ENCODE results near the gene KAT6B. TPM values are rescaled to one million over a fixed set of nuclear protein-coding genes. Genes with fewer than 3 reads are reported as not detected.

Gene KAT6B
- total and polyA plus RNA-seq, 10 of the 15 experiments (the other 5 are each of a cell fraction or from before 2014, with no cell fraction given): 2.7 to 22.6 (median 15.7) TPM

- RAD21 ChIA-PET (ENCODE audit: unreplicated experiment): no interaction called here
- intact Hi-C loops (cut with micrococcal nuclease; ENCODE audit: unreplicated experiment): no loop called here
- no peak overlapping the region for H3K27ac ChIP-seq (ENCODE audit: control insufficient read depth, insufficient read depth)
- DNase-seq (ENCODE audit: low read depth, low spot score) (no peak), FAIRE-seq (no peak), ATAC-seq (no peak)
- no peaks in the 10 kb centered on the region for H4K20me1 ChIP-seq (ENCODE audit: control insufficient read depth, insufficient read depth)
- H3K4me1 ChIP-seq (ENCODE audit: control insufficient read depth, insufficient read depth, low read length): no peaks in the 10 kb centered on the region
- POLR2A ChIA-PET: no interaction called here
- H2AFZ ChIP-seq (ENCODE audit: control insufficient read depth, low read depth, low read length): no peak overlapping the region
- SMC1A ChIA-PET (ENCODE audit: uncharacterized antibody, unreplicated experiment): interaction anchor here (0.6 to 0.7 kb wide), 2 partner anchors 735 to 744 kb away, joined by 3 to 4 read pairs; no protein-coding TSS in a partner anchor
- in situ Hi-C loops (cut with MboI): no loop called here
- H3K4me2 ChIP-seq (ENCODE audit: control insufficient read depth, insufficient read depth): no peak overlapping the region
- no peak overlapping the region for H3K9ac ChIP-seq (ENCODE audit: control insufficient read depth, insufficient read depth, low read length)
- H3K36me3 ChIP-seq (ENCODE audit: control insufficient read depth in 2 of 2, insufficient read depth in 2 of 2, low read length in 1 of 2): no peaks in the 10 kb centered on the region
- no peaks in the 10 kb centered on the region for H3K79me2 ChIP-seq (ENCODE audit: control insufficient read depth, insufficient read depth, low read length)
- no peak overlapping the region for H3K4me3 ChIP-seq
- 81% methylated on average over 5 of the region's 5 CpGs for WGBS (ENCODE audit: insufficient coverage, insufficient replicate concordance, low lambda C conversion rate, missing lambda C conversion rate)
- H3K27me3 ChIP-seq (replicated peaks in 1 of 2; ENCODE audit: control insufficient read depth in 2 of 2, insufficient read depth in 2 of 2, low read length in 1 of 2): no peaks in the 10 kb centered on the region
- H3K9me3 ChIP-seq (replicated peaks; ENCODE audit: control insufficient read depth, insufficient read depth, low read length): no peaks in the 10 kb centered on the region
- TF ChIP-seq IRF3 (IDR thresholded peaks at IDR 0.05) (no peak), NKRF (conservative IDR thresholded peaks at IDR 0.05) (no peak), ZNF24 (IDR thresholded peaks at IDR 0.05) (no peak), SREBF2 (IDR thresholded peaks at IDR 0.05; ENCODE audit: low read length) (no peak)
- no TSS peak for BruUV-seq (replicated peaks)
- CTCF ChIA-PET: no interaction called here
Observed at GRCh38 chr10:75081379-75081778, 255.0 kb downstream of the KAT6B start.
